AG09309 (cell line): Measurements from ENCODE around the gene RHBG.
"Not testable (repeated sequence)": the region's sequence is repeated elsewhere in the genome, so short reads cannot be mapped to it uniquely, and the experiment has no call there.

Source experiments
- DNase-seq: peaks from one replicate; pipeline ENCODE4 v3.0.0-alpha.2; 2010; ENCODE audit warnings: low read depth
- H3K4me3 ChIP-seq: 2 replicates; pipeline ENCODE4 v1.5.1; 2011; ENCODE audit warnings: mild to moderate bottlenecking, low read depth, low read length, moderate library complexity; ENCODE audit not compliant: control insufficient read depth
- TF ChIP-seq, protein P1 (sequence below): IDR thresholded peaks from 2 replicates; pipeline ENCODE4 v1.5.1; 2011; ENCODE audit warnings: mild to moderate bottlenecking, low read depth, low read length, inconsistent platforms; ENCODE audit not compliant: insufficient read depth, control insufficient read depth; ENCODE audit errors: missing control alignments

RHBG gene

DNA sequence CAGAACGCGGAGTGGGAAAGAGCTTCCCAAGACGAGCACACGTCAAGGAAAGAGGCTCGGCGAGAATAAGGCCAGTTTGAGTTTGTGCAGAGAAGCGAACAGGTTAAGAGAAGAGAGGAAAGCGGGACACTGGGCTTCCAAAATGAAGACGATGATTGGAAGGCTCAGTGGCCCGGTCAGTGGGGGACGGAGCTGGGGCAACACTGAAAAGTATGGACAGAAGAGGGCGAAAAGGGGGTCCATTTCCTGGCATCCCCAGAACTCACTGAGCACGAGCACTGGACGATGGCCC, 31.2 kb upstream of the RHBG start:
- peak overlapping the region; percentile 56 for H3K4me3 ChIP-seq
- TF ChIP-seq, protein P1, sequence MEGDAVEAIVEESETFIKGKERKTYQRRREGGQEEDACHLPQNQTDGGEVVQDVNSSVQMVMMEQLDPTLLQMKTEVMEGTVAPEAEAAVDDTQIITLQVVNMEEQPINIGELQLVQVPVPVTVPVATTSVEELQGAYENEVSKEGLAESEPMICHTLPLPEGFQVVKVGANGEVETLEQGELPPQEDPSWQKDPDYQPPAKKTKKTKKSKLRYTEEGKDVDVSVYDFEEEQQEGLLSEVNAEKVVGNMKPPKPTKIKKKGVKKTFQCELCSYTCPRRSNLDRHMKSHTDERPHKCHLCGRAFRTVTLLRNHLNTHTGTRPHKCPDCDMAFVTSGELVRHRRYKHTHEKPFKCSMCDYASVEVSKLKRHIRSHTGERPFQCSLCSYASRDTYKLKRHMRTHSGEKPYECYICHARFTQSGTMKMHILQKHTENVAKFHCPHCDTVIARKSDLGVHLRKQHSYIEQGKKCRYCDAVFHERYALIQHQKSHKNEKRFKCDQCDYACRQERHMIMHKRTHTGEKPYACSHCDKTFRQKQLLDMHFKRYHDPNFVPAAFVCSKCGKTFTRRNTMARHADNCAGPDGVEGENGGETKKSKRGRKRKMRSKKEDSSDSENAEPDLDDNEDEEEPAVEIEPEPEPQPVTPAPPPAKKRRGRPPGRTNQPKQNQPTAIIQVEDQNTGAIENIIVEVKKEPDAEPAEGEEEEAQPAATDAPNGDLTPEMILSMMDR = no peak
- DNase-seq = no peak

DNA sequence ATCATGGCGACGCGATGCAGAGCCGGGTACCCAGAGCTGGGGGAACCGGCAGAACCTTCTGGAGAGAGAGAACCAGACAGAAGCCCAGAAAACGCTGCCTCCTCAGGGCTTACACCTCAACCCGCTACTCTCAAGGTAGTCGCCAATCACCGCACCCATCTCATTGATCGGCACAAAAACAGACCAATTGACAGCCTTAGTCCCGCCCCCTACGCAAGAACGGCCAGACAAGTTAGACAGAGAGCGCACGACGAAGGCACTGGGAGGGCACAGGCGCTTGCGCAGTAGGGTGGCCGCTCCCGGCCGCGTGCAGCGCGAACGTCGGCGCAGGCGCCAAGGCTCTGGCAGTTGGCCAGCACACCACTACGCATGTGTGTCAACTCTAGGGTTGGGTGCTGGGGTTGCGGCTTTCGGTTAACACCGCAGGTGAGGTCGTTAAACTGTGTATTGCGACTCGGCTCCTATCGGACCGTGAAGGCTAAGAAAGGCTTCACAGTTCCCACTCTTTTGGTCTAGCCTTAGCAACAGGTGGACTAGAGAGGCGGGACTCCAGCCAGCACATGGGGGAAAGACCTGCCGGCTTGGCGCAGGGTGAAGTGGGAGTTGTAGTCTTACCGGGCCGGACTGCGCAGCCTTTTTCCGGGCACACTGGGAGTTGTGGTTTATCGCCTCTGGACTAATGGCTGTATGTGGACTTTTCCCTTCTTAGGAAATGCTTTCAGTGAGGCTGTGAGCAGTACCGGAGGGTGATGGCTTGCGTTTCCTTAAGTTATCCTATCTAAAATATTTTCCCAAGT, 30.6 kb upstream of the RHBG start, which contains the start of the genes CCT3 and TSACC:
Gene CCT3, minus strand, starts transcription at position 113 of the 797 bp plus-strand sequence. Its CDS starts 108 bp downstream, at position 5.
Gene TSACC, plus strand, starts transcription at position 347 of the 797 bp plus-strand sequence. CDS start 1,232 bp downstream, outside the sequence.
- DNase-seq = peak; percentile 99
- peak within 1 kb of the TSS; percentile 56 for H3K4me3 ChIP-seq
- TF ChIP-seq, protein P1 = no peak

DNA sequence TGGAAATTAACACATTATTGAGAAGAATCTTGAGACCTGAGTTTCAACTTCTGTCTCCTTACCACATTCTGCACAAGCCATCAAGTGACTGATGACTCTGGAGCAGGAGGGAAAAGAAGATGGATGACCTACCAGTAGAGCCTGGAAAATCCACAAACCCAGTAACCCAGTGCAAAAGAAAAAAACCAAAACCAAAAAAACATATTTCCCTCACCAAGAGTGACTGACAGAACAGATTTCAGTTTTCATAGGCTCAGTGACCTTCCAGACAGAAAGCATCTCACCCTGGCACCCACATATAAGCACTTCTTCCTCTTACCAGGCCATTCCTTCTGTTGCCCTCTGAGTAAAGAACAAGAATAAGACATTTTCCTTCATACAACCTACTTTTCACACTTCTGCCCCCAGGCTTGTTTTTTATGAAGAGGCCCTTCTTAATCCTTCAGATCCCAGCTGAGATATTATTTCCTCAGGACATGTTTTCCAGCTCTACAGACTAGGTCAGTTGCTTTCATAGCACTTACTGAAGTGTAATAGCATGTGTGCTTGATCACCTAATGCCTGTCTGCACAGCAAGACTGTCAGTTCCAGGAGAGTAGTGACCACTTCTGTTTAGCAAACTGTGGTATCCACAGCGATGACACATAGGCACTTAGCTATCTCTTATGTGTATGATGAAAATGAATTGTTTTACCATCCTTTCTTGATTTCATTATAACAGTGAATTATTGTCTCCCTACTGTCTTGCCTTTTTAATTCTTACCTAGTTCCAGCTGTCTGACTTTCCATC, 26.6 kb upstream of the RHBG start:
- TF ChIP-seq, protein P1 = no peak
- DNase-seq = no peak
- no peak overlapping the region for H3K4me3 ChIP-seq

DNA sequence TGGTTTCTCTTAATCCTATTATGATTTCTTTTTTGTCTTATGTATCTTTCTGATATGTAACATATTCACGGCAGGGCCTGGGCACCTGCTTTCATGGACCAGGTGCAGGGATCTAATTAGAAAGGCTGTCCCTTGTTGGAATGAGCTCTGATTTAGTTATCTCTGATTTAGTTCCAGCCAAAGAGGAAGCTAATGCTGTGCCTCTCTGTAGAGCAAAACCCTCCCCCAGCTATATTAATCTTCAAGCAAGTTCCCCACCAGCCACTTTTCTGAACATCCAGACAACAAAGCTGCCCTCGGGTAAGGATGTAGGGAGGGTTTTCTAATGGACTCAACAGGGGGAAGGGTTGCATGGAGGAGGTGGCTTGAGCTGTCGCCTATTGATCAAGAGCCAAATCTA, 24.6 kb upstream of the RHBG start:
- no peak for DNase-seq

DNA sequence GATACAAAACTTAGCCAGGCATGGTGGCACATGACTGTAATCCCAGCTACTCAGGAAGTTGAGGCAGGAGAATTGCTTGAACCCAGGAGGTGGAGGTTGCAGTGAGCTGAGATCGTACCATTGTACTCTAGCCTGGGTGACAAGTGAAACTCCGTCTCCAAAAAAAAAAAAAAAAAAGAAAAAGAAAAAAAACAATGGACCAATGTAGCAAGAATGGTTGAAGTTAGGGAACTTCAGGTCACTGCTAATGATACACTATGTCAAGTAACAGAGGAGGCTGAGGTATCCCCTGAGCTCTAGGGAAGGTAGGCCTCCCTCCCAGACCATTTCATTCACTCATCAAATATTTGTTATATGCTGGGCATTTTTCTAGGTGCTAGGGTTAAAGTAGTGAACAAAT, 23.0 kb upstream of the RHBG start:
- DNase-seq, H3K4me3 ChIP-seq: not testable (repeated sequence)

More for the DNA sequence above, 24.6 kb upstream of the RHBG start:
- no peak overlapping the region for H3K4me3 ChIP-seq
- TF ChIP-seq, protein P1 = no peak

DNA sequence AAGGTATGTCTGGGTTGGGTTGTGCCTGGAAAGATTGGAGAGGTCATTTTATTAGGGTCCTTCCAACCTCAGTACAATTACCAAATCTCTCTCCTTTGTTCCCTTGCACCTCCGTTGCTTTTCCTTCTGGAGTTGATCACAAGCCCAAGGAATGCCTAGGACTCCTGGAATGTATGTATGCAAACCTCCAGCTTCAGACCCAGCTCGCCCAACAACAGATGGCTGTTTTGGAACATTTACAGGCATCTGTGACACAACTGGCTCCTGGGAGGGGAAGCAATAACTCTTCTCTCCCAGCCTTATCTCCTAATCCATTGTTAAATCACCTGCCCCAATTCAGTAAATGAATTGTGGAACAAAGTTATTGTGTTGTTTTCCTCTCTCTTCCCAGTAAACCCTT, 22.4 kb upstream of the RHBG start:
- TF ChIP-seq, protein P1 = no peak
- DNase-seq = peak; percentile 55

DNA sequence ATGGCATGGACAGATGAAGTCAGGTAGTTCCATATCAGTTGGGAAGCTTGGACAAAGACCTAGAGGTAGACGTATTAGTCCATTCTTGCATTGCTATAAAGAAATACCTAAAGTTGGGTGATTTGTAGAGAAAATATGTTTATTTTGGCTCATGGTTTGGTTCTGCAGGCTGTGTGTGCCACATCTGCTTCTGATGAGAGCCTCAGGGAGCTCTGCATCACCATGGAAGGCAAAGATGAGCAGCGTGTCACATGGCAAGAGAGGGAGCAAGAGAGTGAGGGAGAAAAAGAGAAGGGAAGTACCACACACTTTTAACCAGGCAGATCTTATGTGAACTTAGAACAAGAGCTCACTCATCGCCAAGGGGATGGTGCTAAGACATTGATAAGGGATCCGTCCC, 21.7 kb upstream of the RHBG start:
- no peak overlapping the region for H3K4me3 ChIP-seq
- TF ChIP-seq, protein P1 = no peak
- peak; percentile 70 for DNase-seq

More for the DNA sequence above, 22.4 kb upstream of the RHBG start:
- H3K4me3 ChIP-seq = no peak overlapping the region

DNA sequence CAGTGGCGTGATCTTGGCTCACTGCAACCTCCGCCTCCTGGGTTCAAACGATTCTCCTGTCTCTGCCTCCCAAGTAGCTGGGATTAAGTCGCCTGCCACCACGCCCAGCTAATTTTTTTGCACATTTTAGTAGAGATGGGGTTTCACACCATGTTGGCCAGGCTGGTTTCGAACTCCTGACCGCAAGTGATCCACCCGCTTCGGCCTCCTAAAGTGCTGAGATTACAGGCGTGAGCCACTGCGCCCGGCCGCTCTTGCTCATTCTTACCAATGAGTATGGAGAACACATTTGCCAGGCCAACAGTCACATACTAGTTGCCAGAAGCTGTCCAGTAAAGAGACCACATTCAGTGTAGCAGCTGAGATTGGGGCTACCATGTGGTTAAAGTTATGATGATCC, 16.5 kb upstream of the RHBG start:
- DNase-seq, H3K4me3 ChIP-seq: not testable (repeated sequence)
